G401 (cell line): ENCODE results near the gene SEC31B. TPM values are rescaled to one million over a fixed set of nuclear protein-coding genes. Genes with fewer than 3 reads are reported as not detected.

ENCODE experiments used
- DNase-seq: peaks from one replicate; pipeline ENCODE4 v3.0.0-alpha.2; 2015; ENCODE audit warnings: low spot score
- in situ Hi-C: cut with HindIII; loops from 2 replicates; pipeline ENCODE4 v1.10.0; 2016; ENCODE audit warnings: low sequenced_read_pairs, mixed read lengths
- total RNA-seq: library from RNA; depleted of rRNA; stranded (reverse); fragments of >200 nt; shearing (Covaris generic); gene quantifications from 2 replicates; pipeline ENCODE4 v1.2.3, GENCODE V29; 2014

Gene SEC31B
- total RNA-seq, 1 experiment from 2014 or later, result 3.9 TPM

- DNase-seq, result no peak
These were observed 15.1 kb upstream of the SEC31B start for GRCh38 chr10:100534726-100535125.

GRCh38 chr10:100531761-100532160, 12.1 kb upstream of the SEC31B start:
- no peak for DNase-seq

More at GRCh38 chr10:100534726-100535125, 15.1 kb upstream of the SEC31B start:
- in situ Hi-C loops, result no loop called here

GRCh38 chr10:100529475-100530298, 10.0 kb upstream of the SEC31B start, which contains the start of gene NDUFB8:
NDUFB8 (minus strand) TSS chr10:100529871; CDS start chr10:100529851, 20 bp downstream.
- in situ Hi-C loops, result no loop called here
- peak; percentile 93 for DNase-seq

More at GRCh38 chr10:100531761-100532160, 12.1 kb upstream of the SEC31B start:
- in situ Hi-C loops, result no loop called here

GRCh38 chr10:100528921-100529474, 9.3 kb upstream of the SEC31B start:
- DNase-seq, result peak; percentile 33
- in situ Hi-C loops, result no loop called here

GRCh38 chr10:100528123-100528886, 8.6 kb upstream of the SEC31B start:
- DNase-seq, result no peak
- in situ Hi-C loops, result no loop called here

GRCh38 chr10:100524638-100525037, 5.0 kb upstream of the SEC31B start:
- in situ Hi-C loops, result loop anchor here (25.0 kb wide), 1 partner anchor 187 kb away; the partner anchor contains the start of genes PKD2L1 and SCD
- DNase-seq, result no peak

- no peak for DNase-seq
- in situ Hi-C loops, result loop anchor here (25.0 kb wide), 1 partner anchor 187 kb away; the partner anchor contains the start of genes PKD2L1 and SCD
These were observed 4.5 kb upstream of the SEC31B start for GRCh38 chr10:100524206-100524605.

- DNase-seq, result no peak
- in situ Hi-C loops, result loop anchor here (25.0 kb wide), 1 partner anchor 186 kb away; the partner anchor contains the start of genes PKD2L1 and SCD
These were observed 3.3 kb upstream of the SEC31B start for GRCh38 chr10:100522945-100523344.

GRCh38 chr10:100522107-100522801, 2.6 kb upstream of the SEC31B start:
- in situ Hi-C loops, result loop anchor here (25.0 kb wide), 1 partner anchor 185 kb away; the partner anchor contains the start of genes PKD2L1 and SCD

GRCh38 chr10:100520811-100521210, 1.1 kb upstream of the SEC31B start:
- DNase-seq, result no peak
- in situ Hi-C loops, result loop anchor here (25.0 kb wide), 1 partner anchor 184 kb away; the partner anchor contains the start of genes PKD2L1 and SCD

More at GRCh38 chr10:100522107-100522801, 2.6 kb upstream of the SEC31B start:
- DNase-seq, result no peak

GRCh38 chr10:100518761-100519241, 860 bp downstream of the SEC31B start:
- DNase-seq, result peak; percentile 84
- in situ Hi-C loops, result loop anchor here (25.0 kb wide), 1 partner anchor 182 kb away; the partner anchor contains the start of genes PKD2L1 and SCD

GRCh38 chr10:100516847-100517246, 2.8 kb downstream of the SEC31B start:
- peak; percentile 37 for DNase-seq
- in situ Hi-C loops, result loop anchor here (25.0 kb wide), 1 partner anchor 180 kb away; the partner anchor contains the start of genes PKD2L1 and SCD

- DNase-seq, result no peak
- in situ Hi-C loops, result loop anchor here (25.0 kb wide), 1 partner anchor 178 kb away; the partner anchor contains the start of genes PKD2L1 and SCD
These were observed 4.0 kb downstream of the SEC31B start for GRCh38 chr10:100515612-100516011.

GRCh38 chr10:100510533-100511308, 8.9 kb downstream of the SEC31B start:
- DNase-seq, result no peak
- in situ Hi-C loops, result loop anchor here (25.0 kb wide), 1 partner anchor 173 kb away; the partner anchor contains the start of genes PKD2L1 and SCD

- in situ Hi-C loops, result loop anchor here (25.0 kb wide), 1 partner anchor 172 kb away; the partner anchor contains the start of genes PKD2L1 and SCD
- DNase-seq, result no peak
These were observed 10.3 kb downstream of the SEC31B start for GRCh38 chr10:100509241-100509840.

GRCh38 chr10:100508691-100509150, 10.9 kb downstream of the SEC31B start:
- in situ Hi-C loops, result loop anchor here (25.0 kb wide), 1 partner anchor 171 kb away; the partner anchor contains the start of genes PKD2L1 and SCD
- DNase-seq, result peak; percentile 13

- in situ Hi-C loops, result loop anchor here (25.0 kb wide), 1 partner anchor 171 kb away; the partner anchor contains the start of genes PKD2L1 and SCD
- DNase-seq, result no peak
These were observed 11.4 kb downstream of the SEC31B start for GRCh38 chr10:100508266-100508665.
